Measurements from ENCODE around the gene MUC4.
"Not testable (repeated sequence)": the region's sequence is repeated elsewhere in the genome, so short reads cannot be mapped to it uniquely, and the experiment has no call there.

Gene MUC4

GRCh38 chr3:195720831-195721506 lies 90.8 kb downstream of the MUC4 start, which contains the start of gene MUC20:
TSS of gene MUC20 (plus strand) at chr3:195720978. CDS start at chr3:195721008, 30 bp downstream.
- not testable (repeated sequence) for H3K9ac ChIP-seq; H3K27ac ChIP-seq; H3K4me2 ChIP-seq; H3K27me3 ChIP-seq (ENCODE audit: insufficient read depth, low read depth); H4K20me1 ChIP-seq (ENCODE audit: insufficient read depth); H3K4me1 ChIP-seq (ENCODE audit: low read depth, poor library complexity, severe bottlenecking); H3K36me3 ChIP-seq (ENCODE audit: insufficient read depth); H2AFZ ChIP-seq (ENCODE audit: low read depth); H3K4me3 ChIP-seq (IDR thresholded peaks at IDR 0.05; ENCODE audit: insufficient read depth, low read depth, low read length); H3K79me2 ChIP-seq (ENCODE audit: insufficient read depth, low read depth)

- H4K20me1 ChIP-seq (ENCODE audit: insufficient read depth); H3K27ac ChIP-seq; H3K79me2 ChIP-seq (ENCODE audit: insufficient read depth, low read depth); H3K4me1 ChIP-seq (ENCODE audit: low read depth, poor library complexity, severe bottlenecking); H3K4me2 ChIP-seq; H3K9ac ChIP-seq; H2AFZ ChIP-seq (ENCODE audit: low read depth); H3K4me3 ChIP-seq (IDR thresholded peaks at IDR 0.05; ENCODE audit: insufficient read depth, low read depth, low read length); H3K27me3 ChIP-seq (ENCODE audit: insufficient read depth, low read depth); H3K36me3 ChIP-seq (ENCODE audit: insufficient read depth): not testable (repeated sequence)
Measured at GRCh38 chr3:195719514-195720254, 92.0 kb downstream of the MUC4 start.

GRCh38 chr3:195718477-195718984 lies 93.2 kb downstream of the MUC4 start:
- no peaks in the 10 kb centered on the region for H3K4me1 ChIP-seq (ENCODE audit: low read depth, poor library complexity, severe bottlenecking)
- no peak overlapping the region for H3K27ac ChIP-seq
- no peak overlapping the region for H3K4me2 ChIP-seq
- no peaks in the 10 kb centered on the region for H4K20me1 ChIP-seq (ENCODE audit: insufficient read depth)
- H3K9ac ChIP-seq: no peak overlapping the region
- H3K36me3 ChIP-seq (ENCODE audit: insufficient read depth): no peaks in the 10 kb centered on the region
- H3K27me3 ChIP-seq (ENCODE audit: insufficient read depth, low read depth): no peaks in the 10 kb centered on the region
- H2AFZ ChIP-seq (ENCODE audit: low read depth): no peak overlapping the region
- no peak for TF ChIP-seq CTCF (conservative IDR thresholded peaks at IDR 0.05; ENCODE audit: low read depth, low read length)
- no peak overlapping the region for H3K4me3 ChIP-seq (IDR thresholded peaks at IDR 0.05; ENCODE audit: insufficient read depth, low read depth, low read length)
- H3K79me2 ChIP-seq (ENCODE audit: insufficient read depth, low read depth): no peaks in the 10 kb centered on the region

- Histone ChIP-seq H2AFZ (ENCODE audit: low read depth) (no peak overlapping the region), H3K36me3 (ENCODE audit: insufficient read depth) (no peaks in the 10 kb centered on the region), H3K79me2 (ENCODE audit: insufficient read depth, low read depth) (no peaks in the 10 kb centered on the region), H3K4me2 (no peak overlapping the region), H3K4me3 (IDR thresholded peaks at IDR 0.05; ENCODE audit: insufficient read depth, low read depth, low read length) (no peak overlapping the region), H4K20me1 (ENCODE audit: insufficient read depth) (no peaks in the 10 kb centered on the region), H3K27me3 (ENCODE audit: insufficient read depth, low read depth) (no peaks in the 10 kb centered on the region), H3K9ac (no peak overlapping the region), H3K4me1 (ENCODE audit: low read depth, poor library complexity, severe bottlenecking) (no peaks in the 10 kb centered on the region), H3K27ac (no peak overlapping the region)
- TF ChIP-seq CTCF (conservative IDR thresholded peaks at IDR 0.05; ENCODE audit: low read depth, low read length): no peak
Measured at GRCh38 chr3:195717852-195718476, 93.8 kb downstream of the MUC4 start.

- Histone ChIP-seq H3K4me1 (ENCODE audit: low read depth, poor library complexity, severe bottlenecking) (no peaks in the 10 kb centered on the region), H4K20me1 (ENCODE audit: insufficient read depth) (no peaks in the 10 kb centered on the region), H3K36me3 (ENCODE audit: insufficient read depth) (no peaks in the 10 kb centered on the region), H3K27ac (no peak overlapping the region), H3K9ac (no peak overlapping the region), H3K4me2 (no peak overlapping the region), H3K27me3 (ENCODE audit: insufficient read depth, low read depth) (no peaks in the 10 kb centered on the region), H3K79me2 (ENCODE audit: insufficient read depth, low read depth) (no peaks in the 10 kb centered on the region), H3K4me3 (IDR thresholded peaks at IDR 0.05; ENCODE audit: insufficient read depth, low read depth, low read length) (no peak overlapping the region), H2AFZ (ENCODE audit: low read depth) (no peak overlapping the region)
- no peak for TF ChIP-seq CTCF (conservative IDR thresholded peaks at IDR 0.05; ENCODE audit: low read depth, low read length)
Measured at GRCh38 chr3:195717416-195717815, 94.3 kb downstream of the MUC4 start.
